Activated T-helper 1 cell treated with Interleukin-2 at 50 U/mL for 16 hours (primary cell): ENCODE results near the gene COX14.
A peak's percentile ranks its signal among the peaks of the same experiment; 100 is the strongest.
"Not testable (repeated sequence)": the region's sequence is repeated elsewhere in the genome, so short reads cannot be mapped to it uniquely, and the experiment has no call there.

Experiments
- DNase-seq: peaks from one replicate; pipeline ENCODE4 v3.0.0-alpha.2; 2020; ENCODE audit warnings: low read depth

The COX14 gene

GRCh38 chr12:50111693-50112455 lies at the start of gene COX14:
Gene COX14, plus strand, starts transcription at chr12:50112236. Its CDS starts 7,808 bp downstream, at chr12:50120044.
- DNase-seq, result peak; percentile 97

- DNase-seq, result no peak
Measured at GRCh38 chr12:50062728-50063460, 49.1 kb upstream of the COX14 start.

DNA sequence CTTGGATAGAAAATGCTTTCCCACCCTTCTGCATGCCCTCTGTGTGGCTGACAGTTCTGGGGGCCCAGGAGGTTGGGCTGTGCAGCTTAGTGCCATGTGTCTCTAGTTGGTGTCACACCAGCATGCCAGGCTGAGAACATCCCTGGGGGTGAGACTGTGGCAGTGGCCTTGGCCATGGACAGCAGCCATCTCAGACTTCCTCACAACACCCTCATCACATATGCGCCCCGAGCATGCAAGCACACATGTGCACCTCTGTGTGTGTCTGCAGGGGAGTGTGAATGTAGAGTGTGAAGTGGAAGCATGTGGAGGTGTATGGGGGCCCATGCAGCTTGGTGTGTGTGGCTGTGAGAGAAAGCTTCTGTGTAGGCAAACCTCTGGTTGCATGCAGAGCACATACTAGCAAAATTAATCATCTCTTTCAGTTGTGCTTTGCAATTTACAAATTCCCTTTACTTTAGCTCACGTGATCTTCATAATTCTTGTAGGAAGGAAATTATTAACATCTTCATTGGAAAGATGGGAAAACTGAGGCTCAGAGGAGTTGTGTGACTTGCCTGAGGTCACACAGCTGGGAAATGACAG lies 46.2 kb upstream of the COX14 start:
- no peak for DNase-seq

DNA sequence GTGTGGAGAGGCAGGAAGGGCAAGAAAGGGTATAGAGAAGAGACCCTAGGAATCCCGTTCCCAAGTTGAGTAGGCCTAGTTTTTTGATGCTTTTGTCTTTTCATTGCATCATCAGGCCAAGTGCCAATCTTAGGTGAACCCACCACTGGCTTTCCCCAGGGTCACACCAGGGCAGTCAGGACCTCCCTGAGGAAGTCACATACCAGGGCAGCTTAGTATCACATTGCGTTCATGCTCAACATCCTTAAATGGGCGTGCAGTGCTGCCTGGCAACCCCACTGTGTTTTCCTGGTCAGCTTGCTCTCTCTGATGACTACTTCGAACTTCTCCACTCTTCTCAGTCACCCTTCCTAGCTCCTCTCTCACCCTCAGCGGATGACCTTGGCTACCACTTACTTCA lies 45.6 kb upstream of the COX14 start:
- no peak for DNase-seq

DNA sequence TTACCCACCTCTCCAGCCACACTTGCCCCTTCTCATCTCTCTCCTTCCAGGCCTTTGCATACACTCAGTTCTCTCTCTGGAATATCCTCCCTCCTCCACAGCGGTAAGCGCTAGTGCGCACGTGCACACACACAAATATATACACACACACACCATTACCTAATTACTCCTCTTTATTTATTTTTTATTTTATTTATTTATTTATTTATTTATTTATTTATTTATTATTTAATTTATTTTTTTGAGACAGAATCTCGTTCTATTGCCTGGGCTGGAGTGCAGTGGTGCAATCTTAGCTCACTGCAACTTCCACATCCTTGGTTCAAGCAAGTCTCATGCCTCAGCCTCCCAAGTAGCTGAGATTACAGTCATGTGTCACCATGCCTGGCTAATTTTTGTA lies 43.0 kb upstream of the COX14 start:
- no peak for DNase-seq

- no peak for DNase-seq
Measured at GRCh38 chr12:50069539-50069938, 42.5 kb upstream of the COX14 start.

DNA sequence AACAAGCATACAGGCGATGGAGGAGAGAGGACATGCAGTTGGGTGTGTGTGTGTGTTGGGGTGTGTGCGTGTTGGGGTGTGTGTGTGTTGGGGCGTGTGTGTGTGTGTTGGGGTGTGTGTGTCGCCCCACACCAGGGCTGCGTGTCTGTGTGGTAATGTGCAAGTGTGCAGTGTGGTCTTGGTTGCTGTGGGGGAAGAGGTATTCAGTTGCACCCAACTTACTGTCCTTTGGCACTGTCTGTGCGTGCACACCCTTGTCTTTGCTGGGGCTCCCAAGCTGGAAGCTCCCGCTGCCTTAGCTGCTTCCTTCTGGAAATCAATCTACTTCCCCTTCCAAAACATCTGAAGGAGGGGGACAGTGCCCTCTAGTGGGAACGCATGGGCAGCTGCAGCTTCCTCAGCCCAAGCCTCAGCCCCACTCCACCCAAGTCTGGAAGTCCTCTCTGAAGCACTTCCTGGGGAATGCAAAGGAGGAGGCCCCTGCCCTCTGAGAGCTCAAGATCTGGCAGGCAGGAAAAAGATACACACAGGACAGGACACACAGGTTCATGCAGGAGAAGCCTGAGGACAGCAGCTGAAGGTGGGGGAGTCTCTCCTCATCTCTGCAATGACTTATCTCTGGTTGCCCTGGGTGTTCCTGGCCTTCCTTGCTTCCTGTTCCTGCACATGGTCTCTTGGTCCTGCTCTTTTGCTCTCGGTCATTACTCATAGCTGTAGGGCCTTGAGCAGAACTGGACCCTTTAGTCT lies 41.5 kb upstream of the COX14 start:
- DNase-seq, result peak; percentile 23

GRCh38 chr12:50072198-50072907 lies 39.7 kb upstream of the COX14 start:
- no peak for DNase-seq

DNA sequence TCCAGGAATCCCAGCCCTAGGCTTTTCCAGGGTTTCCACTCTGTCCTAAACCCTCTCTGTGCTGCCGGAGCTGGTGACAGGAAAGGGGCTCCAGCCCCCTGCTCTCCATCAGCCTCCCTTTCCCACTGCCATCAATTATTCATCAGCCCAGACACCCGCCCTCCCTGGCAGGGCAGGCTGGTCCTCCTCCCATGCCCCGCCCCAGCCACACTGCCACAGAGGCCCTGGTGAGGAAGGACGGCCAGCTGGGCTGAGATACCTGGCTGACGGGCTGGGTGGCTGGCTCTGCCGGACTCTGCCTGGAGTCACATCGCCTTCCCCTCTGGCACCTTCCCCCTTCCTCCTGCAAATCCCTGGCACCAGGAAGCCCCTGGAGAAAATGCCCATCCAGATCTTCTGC lies 38.8 kb upstream of the COX14 start:
- DNase-seq, result no peak

DNA sequence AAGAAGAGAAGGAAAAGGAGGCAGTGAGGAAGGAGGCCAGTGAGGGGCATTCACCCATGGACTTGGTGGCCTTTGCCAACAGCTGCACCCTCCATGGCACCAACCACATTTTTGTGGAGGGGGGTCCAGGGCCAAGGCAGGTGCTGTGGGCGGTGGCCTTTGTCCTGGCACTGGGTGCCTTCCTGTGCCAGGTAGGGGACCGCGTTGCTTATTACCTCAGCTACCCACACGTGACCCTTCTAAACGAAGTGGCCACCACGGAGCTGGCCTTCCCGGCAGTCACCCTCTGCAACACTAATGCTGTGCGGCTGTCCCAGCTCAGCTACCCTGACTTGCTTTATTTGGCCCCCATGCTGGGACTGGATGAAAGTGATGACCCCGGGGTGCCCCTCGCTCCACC lies 38.3 kb upstream of the COX14 start:
- DNase-seq, result no peak

DNA sequence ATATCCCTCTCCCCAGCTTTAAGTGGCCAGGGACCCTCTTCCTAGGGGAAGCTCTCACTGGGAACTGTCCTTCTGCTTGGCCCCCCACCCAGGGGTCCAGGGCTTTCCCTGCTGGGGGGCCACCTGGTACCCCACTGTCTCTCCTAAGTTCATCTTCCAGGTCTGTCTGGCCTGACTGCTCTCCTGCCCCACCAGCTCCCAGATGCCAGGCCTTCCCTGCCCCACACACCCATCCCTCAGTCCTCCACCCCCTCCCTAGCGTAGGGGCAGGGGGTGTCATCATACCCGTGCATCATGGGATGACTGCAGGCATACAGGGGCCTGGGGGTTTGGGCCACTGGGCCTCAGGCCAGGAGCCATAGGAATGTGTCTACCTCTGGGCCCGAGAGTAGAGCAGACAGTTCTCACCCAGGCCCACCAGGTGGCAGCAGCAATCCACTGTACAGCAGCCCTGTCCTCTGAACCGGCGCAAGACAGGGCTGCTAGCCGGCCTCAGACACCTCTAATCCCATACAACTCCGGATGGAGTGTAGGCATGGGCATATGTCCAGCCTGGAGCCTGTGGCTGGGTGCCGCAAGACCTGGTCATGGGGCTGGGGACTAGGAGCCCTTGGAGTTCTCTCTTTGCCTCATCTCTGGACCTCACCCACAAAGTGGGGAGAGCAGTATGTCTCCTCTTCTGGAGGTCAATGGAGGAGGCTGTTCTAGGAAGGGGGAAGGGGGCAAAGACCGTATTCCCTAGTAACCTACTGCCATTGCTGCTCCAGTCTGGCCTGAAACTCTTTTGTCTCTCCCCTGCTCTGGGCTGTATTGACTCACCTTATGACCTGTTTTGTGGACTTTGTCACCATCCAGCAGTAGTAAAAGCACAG lies 36.9 kb upstream of the COX14 start:
- DNase-seq, result peak; percentile 65

- DNase-seq, result no peak
Measured at GRCh38 chr12:50075808-50076170, 36.2 kb upstream of the COX14 start.

DNA sequence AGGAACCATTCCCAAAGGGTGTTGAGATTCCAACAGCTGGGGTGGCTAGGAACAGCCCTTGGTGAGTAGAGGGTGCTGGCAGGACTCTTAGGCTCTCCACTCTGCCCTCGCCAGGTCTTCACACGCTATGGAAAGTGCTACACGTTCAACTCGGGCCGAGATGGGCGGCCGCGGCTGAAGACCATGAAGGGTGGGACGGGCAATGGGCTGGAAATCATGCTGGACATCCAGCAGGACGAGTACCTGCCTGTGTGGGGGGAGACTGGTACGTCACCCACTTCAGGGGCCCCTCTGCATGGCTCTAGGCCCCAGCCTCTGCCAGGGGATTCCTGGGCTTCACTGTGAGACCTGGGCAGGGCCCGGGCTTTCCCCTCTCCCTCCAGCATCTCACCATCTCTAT lies 34.9 kb upstream of the COX14 start:
- no peak for DNase-seq

DNA sequence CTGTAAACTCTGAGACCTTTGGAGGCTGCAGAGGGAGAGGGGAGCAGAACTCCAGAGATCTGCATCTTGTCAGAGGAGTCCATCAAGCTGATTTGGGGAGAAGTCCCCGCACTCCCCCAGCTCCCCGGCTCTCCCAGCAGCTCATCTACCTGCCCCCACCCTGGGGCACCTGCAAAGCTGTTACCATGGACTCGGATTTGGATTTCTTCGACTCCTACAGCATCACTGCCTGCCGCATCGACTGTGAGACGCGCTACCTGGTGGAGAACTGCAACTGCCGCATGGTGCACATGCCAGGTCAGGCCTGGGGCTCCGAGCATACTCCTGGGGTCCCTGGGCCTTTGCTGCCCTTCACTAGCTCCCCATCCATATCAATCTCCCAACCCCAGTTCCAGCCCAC lies 33.8 kb upstream of the COX14 start:
- no peak for DNase-seq

GRCh38 chr12:50079771-50080170 lies 32.3 kb upstream of the COX14 start:
- DNase-seq, result no peak

DNA sequence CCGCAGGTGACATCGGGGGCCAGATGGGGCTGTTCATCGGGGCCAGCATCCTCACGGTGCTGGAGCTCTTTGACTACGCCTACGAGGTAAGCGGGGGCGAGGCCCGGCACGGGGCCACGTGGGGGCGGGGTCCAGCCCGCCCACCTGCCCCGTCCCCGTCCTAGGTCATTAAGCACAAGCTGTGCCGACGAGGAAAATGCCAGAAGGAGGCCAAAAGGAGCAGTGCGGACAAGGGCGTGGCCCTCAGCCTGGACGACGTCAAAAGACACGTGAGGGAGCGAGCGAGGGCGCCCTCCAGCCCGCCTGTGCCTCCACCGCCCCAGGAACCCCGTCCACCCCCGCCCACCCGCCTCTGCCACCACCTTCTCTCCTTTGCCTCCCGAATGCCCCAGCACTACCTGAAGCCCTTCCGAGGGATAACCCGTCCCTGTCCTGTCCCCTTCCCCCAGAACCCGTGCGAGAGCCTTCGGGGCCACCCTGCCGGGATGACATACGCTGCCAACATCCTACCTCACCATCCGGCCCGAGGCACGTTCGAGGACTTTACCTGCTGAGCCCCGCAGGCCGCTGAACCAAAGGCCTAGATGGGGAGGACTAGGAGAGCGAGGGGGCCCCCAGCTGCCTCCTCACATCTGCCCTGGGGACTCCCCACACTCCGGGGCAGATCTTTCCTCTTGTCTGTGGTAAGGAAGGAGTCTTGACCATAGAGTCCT lies 30.8 kb upstream of the COX14 start:
- no peak for DNase-seq

GRCh38 chr12:50082644-50083043 lies 29.4 kb upstream of the COX14 start:
- DNase-seq, result no peak

DNA sequence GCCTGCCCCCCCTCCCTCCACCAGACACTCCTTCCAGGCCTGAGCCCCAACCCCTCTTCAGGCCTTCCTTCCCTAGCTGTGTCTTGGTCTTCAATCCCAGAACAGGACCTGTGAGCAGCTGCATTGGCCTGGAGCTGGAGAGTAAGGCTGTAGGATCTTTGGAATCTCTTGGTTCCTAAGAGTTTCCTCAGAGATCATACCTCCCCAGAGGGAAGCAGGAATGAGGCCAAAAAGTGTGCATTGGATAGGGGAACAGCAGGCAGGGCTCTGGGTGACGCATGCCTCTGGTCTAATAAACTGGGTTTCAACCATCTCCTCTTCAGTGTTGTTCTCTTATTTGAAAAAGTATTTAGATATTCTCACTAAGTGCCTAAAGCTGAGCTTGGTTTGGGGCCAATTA lies 28.7 kb upstream of the COX14 start:
- DNase-seq, result no peak

DNA sequence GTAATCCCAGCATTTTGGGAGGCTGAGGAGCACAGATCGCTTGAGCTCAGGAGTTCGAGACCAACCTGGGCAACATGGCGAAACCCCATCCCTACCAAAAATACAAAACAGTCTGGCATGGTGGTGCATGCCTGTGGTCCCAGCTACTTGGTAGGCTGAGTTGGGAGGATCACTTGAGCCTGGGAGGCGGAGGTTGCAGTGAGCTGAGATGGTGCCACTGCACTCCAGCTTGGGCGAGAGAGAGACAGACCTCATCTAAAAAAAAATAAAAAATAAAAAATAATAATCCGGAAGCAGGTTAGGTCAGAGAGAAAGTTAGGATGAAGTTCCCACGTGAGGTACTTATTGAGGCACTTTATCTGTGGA lies 27.6 kb upstream of the COX14 start:
- not testable (repeated sequence) for DNase-seq
